GM18505 (cell line): ENCODE measurements around the gene DEGS1.

ENCODE experiments used
- ATAC-seq: cut with Tn5 transposase; IDR thresholded peaks from one replicate; pipeline ENCODE4 v1.9.1; 2021; ENCODE audit not compliant: unreplicated experiment
- POLR2A ChIP-seq: IDR thresholded peaks from 4 replicates; pipeline ENCODE4 v1.6.1; 2011; ENCODE audit warnings: borderline replicate concordance; ENCODE audit not compliant: insufficient read depth, insufficient read length; ENCODE audit errors: extremely low read depth

The DEGS1 gene

DNA sequence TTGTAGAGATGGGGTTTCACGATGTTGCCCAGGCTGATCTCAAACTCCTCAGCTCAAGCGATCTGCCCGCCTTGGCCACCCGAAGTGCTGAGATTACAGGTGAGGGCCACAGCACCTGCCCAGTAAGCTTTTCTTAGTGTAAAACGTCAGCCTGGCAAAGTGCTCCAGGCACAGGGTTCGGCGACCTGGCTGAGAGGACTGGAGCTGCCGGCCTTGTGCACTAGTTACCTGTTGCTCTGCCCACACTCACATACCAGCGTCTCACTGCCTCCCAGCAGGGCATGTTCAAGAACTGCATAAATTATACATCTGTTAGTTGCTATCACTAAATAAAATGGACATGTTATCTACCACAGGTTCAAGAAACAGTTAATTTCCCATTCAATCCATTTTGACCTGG lies 55.2 kb downstream of the DEGS1 start:
- TF ChIP-seq POLR2A: no peak
- no peak for ATAC-seq

DNA sequence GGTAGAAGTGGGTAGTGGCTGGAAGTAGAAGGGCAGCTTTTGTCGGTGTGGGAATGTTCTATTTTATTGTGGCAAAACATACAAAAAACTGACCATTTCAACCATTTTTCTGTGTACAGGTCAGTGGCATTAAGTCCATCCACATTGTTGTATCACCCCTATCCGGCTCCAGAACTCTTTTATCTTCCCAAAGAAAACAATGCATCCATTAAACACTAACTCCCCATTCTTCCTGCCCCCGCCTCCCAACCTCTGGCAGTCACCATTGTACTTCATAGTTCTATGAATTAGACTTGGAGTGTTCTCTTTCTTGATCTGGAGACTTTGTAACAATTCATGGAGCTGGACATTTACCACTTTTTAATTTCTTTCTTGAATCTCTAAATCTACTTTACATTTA lies 55.7 kb downstream of the DEGS1 start:
- ATAC-seq: no peak
- TF ChIP-seq POLR2A: no peak
